Stimulated activated CD8-positive, alpha-beta memory T cell treated with anti-CD3 and anti-CD28 coated beads, Interleukin-4, amount 100 ng/mL, for 4 hours (primary cell): ENCODE measurements around the gene CDC73.
"Not testable (repeated sequence)": the region's sequence is repeated elsewhere in the genome, so short reads cannot be mapped to it uniquely, and the experiment has no call there.

ENCODE experiments used
- DNase-seq, 2 donors: peaks; one replicate each; pipeline ENCODE4 v3.0.0-alpha.2; 2020; ENCODE audit warnings: low read depth in 2 of 2, low spot score in 1 of 2

Gene CDC73

GRCh38 chr1:193113992-193114332, 7.9 kb upstream of the CDC73 start:
- DNase-seq, result no peak

- DNase-seq, result no peak
These were observed 7.2 kb upstream of the CDC73 start for GRCh38 chr1:193114485-193115095.

- no peak for DNase-seq
These were observed 6.1 kb upstream of the CDC73 start for GRCh38 chr1:193115629-193116227.

GRCh38 chr1:193117167-193117566, 4.7 kb upstream of the CDC73 start:
- DNase-seq, result not testable (repeated sequence)

- no peak for DNase-seq
These were observed 3.6 kb upstream of the CDC73 start for GRCh38 chr1:193118194-193118593.

GRCh38 chr1:193118803-193119730, 2.8 kb upstream of the CDC73 start:
- no peak for DNase-seq

- no peak for DNase-seq
These were observed 1.1 kb upstream of the CDC73 start for GRCh38 chr1:193120604-193121166.

GRCh38 chr1:193123751-193124150, 1.9 kb downstream of the CDC73 start:
- no peak for DNase-seq

GRCh38 chr1:193125369-193125768, 3.5 kb downstream of the CDC73 start:
- no peak for DNase-seq

- no peak for DNase-seq
These were observed 9.5 kb downstream of the CDC73 start for GRCh38 chr1:193131266-193131860.

- DNase-seq, result no peak
These were observed 18.4 kb downstream of the CDC73 start for GRCh38 chr1:193140254-193140653.

- DNase-seq, result no peak
These were observed 20.0 kb downstream of the CDC73 start for GRCh38 chr1:193141804-193142203.

GRCh38 chr1:193142409-193142808, 20.6 kb downstream of the CDC73 start:
- no peak for DNase-seq

- DNase-seq, result no peak
These were observed 21.5 kb downstream of the CDC73 start for GRCh38 chr1:193143285-193143684.

GRCh38 chr1:193144361-193144938, 22.6 kb downstream of the CDC73 start:
- no peak for DNase-seq

GRCh38 chr1:193144999-193145398, 23.2 kb downstream of the CDC73 start:
- DNase-seq, result no peak

- DNase-seq, result no peak
These were observed 34.4 kb downstream of the CDC73 start for GRCh38 chr1:193156117-193156821.

- no peak for DNase-seq
These were observed 35.0 kb downstream of the CDC73 start for GRCh38 chr1:193156822-193157142.

GRCh38 chr1:193157360-193157759, 35.5 kb downstream of the CDC73 start:
- DNase-seq, result no peak

- no peak for DNase-seq
These were observed 54.3 kb downstream of the CDC73 start for GRCh38 chr1:193176113-193176512.

- DNase-seq, result no peak
These were observed 55.0 kb downstream of the CDC73 start for GRCh38 chr1:193176788-193177187.
